OCI-LY1 (cell line): ENCODE measurements around the gene TSKS.

Source experiments
- EZH2 ChIP-seq: fragments of 200-600 bp; sonication (generic), shearing (Covaris generic); IDR thresholded peaks from 2 replicates; pipeline ENCODE4 v1.8.0; 2017; ENCODE audit warnings: borderline replicate concordance, mixed run types, mild to moderate bottlenecking, antibody characterized with exemption, low read length, moderate library complexity, mixed read lengths
- TF ChIP-seq, protein P1 (sequence below): fragments of 200-600 bp; sonication (generic), shearing (Covaris generic); IDR thresholded peaks from 2 replicates; pipeline ENCODE4 v1.5.1; 2017; ENCODE audit warnings: mild to moderate bottlenecking, antibody characterized with exemption, low read length, moderate library complexity, mixed read lengths

DNA sequence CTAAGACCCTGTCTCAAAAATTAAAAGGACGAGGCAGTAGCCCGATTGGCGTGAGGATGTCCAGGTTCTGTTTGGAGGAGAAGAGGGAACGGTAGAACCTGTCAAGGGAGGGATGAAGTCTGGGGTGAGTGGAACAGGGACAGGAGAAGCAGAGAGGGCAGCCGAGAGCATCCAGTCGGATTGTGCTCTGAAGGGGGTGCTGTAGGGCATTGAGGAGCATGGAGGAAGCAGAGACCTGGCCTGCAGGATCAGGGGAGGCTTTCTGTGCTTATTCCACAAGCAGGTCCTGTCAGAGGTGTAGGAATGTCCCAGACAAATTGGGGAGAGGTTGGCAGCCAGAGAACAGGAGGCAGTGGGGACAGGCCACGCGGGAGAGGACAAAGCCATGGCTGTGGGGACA lies 17.8 kb upstream of the TSKS start:
- TF ChIP-seq, protein P1, sequence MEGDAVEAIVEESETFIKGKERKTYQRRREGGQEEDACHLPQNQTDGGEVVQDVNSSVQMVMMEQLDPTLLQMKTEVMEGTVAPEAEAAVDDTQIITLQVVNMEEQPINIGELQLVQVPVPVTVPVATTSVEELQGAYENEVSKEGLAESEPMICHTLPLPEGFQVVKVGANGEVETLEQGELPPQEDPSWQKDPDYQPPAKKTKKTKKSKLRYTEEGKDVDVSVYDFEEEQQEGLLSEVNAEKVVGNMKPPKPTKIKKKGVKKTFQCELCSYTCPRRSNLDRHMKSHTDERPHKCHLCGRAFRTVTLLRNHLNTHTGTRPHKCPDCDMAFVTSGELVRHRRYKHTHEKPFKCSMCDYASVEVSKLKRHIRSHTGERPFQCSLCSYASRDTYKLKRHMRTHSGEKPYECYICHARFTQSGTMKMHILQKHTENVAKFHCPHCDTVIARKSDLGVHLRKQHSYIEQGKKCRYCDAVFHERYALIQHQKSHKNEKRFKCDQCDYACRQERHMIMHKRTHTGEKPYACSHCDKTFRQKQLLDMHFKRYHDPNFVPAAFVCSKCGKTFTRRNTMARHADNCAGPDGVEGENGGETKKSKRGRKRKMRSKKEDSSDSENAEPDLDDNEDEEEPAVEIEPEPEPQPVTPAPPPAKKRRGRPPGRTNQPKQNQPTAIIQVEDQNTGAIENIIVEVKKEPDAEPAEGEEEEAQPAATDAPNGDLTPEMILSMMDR, result no peak
- no peak for TF ChIP-seq EZH2
